ENCODE results near the gene FGG.

The FGG gene

DNA sequence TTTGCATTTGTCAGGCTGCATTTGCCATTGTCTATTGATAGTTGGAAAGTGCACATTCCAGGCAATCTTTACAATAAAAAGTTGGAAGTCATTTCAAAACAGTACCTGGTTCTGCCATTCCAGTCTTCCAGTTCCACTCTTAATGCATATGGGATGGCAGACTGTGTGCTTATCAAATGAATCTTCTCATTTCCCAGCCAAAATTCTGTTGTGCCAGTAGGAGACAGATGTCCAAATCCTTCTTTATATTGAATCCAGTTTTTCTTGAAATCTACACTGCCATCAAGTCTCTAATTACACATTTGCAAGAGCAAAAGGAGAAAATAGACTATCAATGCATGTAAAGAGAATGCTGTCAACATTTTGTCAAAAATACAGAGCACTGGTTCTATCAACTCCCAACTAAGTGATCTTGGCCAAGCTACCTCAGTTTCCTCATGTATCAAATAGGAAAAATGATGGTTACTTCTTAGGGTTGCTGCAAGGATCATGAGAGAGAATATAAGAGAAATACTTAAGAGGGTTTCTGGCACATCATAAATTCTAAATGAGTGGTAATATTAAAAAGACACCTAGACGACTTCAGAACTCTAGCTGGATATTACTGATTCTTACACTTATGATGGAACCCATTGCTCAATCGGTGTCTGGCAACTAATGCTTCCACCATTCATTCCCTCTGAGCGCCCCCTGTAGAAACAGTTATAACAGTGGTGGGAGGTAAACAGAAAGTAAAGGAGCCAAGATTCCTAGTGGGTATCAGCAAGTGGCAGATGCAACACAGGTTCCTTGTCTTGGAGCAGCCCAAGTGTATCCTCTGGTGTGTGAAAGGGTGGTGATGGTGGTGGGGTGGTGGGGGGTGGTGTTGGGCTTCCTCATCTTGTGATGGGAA lies 3.8 kb downstream of the FGG start:
- Histone ChIP-seq H3K4me2 (no peak overlapping the region), H3K4me1 (ENCODE audit: low read depth, poor library complexity, severe bottlenecking) (no peaks in the 10 kb centered on the region), H3K9ac (no peak overlapping the region), H3K4me3 (IDR thresholded peaks at IDR 0.05; ENCODE audit: insufficient read depth, low read depth, low read length) (no peak overlapping the region), H3K36me3 (ENCODE audit: insufficient read depth) (no peaks in the 10 kb centered on the region), H3K27ac (no peak overlapping the region), H3K79me2 (ENCODE audit: insufficient read depth, low read depth) (no peaks in the 10 kb centered on the region), H4K20me1 (ENCODE audit: insufficient read depth) (no peaks in the 10 kb centered on the region), H3K27me3 (ENCODE audit: insufficient read depth, low read depth) (no peaks in the 10 kb centered on the region), H2AFZ (ENCODE audit: low read depth) (no peak overlapping the region)
- no peak for TF ChIP-seq CTCF (conservative IDR thresholded peaks at IDR 0.05; ENCODE audit: low read depth, low read length)

DNA sequence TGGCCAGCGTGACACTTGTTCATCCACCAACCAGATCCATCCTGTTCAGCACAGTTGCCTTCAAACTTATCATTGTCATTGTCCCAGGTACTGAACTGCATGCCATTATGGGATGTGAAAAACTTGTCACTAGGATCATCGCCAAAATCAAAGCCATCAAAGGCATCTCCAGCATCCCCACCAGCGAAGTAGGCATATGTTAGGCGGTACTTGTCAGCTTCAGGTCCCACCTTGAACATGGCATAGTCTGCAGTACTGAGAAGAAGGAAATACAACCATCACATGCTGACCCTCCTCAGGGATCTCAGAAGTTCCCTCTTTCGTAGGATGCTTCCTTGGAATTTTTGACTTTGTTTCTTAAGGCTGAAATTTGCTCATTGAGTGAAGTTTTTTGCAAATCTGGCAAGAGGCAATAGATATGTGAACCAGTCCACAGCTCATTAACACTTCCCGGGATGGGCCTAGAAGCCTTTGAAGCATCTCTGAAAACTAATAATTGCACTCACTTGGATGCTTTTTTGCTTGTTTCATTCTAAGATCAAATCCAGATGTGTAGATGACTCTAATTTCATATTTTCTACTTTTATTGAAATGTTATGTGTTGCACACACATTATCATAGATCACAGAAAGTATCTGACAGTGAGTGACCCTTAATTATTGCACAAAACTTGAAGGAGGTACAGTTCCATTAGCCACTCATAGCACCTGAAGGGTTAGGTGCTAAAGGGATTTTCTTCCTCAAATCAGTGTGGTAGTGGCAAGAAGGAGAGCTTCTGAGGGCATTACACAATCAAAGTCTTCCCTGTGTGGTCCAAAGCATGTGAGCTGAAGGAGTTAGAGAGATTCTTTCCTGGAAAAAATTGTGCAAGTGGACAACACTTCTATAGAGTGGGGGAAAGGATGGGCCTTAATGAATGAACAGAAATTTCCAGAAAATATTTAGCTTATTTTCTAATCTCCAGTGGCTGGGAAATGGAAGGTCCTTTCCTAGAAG lies 5.4 kb downstream of the FGG start:
- H3K4me1 ChIP-seq (ENCODE audit: low read depth, poor library complexity, severe bottlenecking): no peaks in the 10 kb centered on the region
- no peaks in the 10 kb centered on the region for H4K20me1 ChIP-seq (ENCODE audit: insufficient read depth)
- no peaks in the 10 kb centered on the region for H3K79me2 ChIP-seq (ENCODE audit: insufficient read depth, low read depth)
- no peak overlapping the region for H2AFZ ChIP-seq (ENCODE audit: low read depth)
- H3K27ac ChIP-seq: no peak overlapping the region
- H3K36me3 ChIP-seq (ENCODE audit: insufficient read depth): no peaks in the 10 kb centered on the region
- TF ChIP-seq CTCF (conservative IDR thresholded peaks at IDR 0.05; ENCODE audit: low read depth, low read length): no peak
- H3K4me2 ChIP-seq: no peak overlapping the region
- H3K27me3 ChIP-seq (ENCODE audit: insufficient read depth, low read depth): no peaks in the 10 kb centered on the region
- no peak overlapping the region for H3K9ac ChIP-seq
- no peak overlapping the region for H3K4me3 ChIP-seq (IDR thresholded peaks at IDR 0.05; ENCODE audit: insufficient read depth, low read depth, low read length)

- Histone ChIP-seq H2AFZ (ENCODE audit: low read depth) (no peak overlapping the region), H3K4me2 (no peak overlapping the region), H3K27me3 (ENCODE audit: insufficient read depth, low read depth) (no peaks in the 10 kb centered on the region), H3K79me2 (ENCODE audit: insufficient read depth, low read depth) (no peaks in the 10 kb centered on the region), H3K27ac (no peak overlapping the region), H3K36me3 (ENCODE audit: insufficient read depth) (no peaks in the 10 kb centered on the region), H4K20me1 (ENCODE audit: insufficient read depth) (no peaks in the 10 kb centered on the region), H3K4me1 (ENCODE audit: low read depth, poor library complexity, severe bottlenecking) (no peaks in the 10 kb centered on the region), H3K9ac (no peak overlapping the region), H3K4me3 (IDR thresholded peaks at IDR 0.05; ENCODE audit: insufficient read depth, low read depth, low read length) (no peak overlapping the region)
- TF ChIP-seq CTCF (conservative IDR thresholded peaks at IDR 0.05; ENCODE audit: low read depth, low read length): no peak
Measured at GRCh38 chr4:154604696-154605200, 7.7 kb downstream of the FGG start.

DNA sequence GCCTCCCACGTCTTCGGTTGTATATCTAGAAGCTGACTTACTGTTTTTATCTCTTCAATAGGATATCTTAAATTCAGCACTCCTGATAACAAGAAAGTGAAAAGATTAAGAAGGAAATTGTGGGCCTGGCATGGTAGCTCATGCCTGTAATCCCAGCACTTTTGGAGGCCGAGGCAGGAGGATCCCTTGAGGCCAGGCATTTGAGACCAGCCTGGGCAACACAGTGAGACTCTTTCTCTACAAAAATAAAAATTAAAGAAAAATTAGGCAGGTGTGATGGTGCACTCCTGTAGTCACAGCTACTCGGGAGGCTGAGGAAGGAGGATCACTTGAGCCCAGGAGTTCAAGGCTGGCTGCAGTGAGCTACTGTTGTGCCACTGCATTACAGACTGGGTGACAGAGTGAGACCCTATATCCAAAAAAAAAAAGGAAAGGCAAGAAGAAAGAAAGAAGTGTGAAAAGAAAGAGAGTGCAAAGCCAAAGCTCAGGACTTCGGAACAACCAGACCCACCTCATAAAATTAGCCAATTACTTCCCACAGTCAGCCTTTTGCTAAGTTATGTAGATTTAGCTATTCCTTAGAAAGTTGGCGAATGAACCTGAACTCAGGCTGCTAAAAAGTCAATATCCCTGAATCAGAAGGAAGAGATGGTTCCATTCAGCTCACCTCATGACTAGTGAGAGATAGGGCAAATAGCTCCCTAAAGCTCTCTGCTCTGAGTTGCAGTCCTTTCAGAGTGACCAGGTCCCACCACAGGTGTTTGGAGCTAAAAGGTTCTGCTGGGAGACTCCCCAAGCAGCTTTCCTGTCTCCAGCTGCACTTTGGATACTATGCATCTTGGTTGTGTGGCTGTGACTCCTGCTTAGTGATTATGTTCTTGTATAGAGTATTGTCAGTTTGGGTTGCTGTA lies 9.2 kb downstream of the FGG start:
- Histone ChIP-seq H3K4me1 (ENCODE audit: low read depth, poor library complexity, severe bottlenecking) (no peaks in the 10 kb centered on the region), H3K79me2 (ENCODE audit: insufficient read depth, low read depth) (no peaks in the 10 kb centered on the region), H3K27ac (no peak overlapping the region), H3K27me3 (ENCODE audit: insufficient read depth, low read depth) (no peaks in the 10 kb centered on the region), H3K36me3 (ENCODE audit: insufficient read depth) (no peaks in the 10 kb centered on the region), H2AFZ (ENCODE audit: low read depth) (no peak overlapping the region), H4K20me1 (ENCODE audit: insufficient read depth) (no peaks in the 10 kb centered on the region), H3K4me3 (IDR thresholded peaks at IDR 0.05; ENCODE audit: insufficient read depth, low read depth, low read length) (no peak overlapping the region), H3K4me2 (no peak overlapping the region), H3K9ac (no peak overlapping the region)
- no peak for TF ChIP-seq CTCF (conservative IDR thresholded peaks at IDR 0.05; ENCODE audit: low read depth, low read length)
